GM18873 (cell line): ENCODE results near the gene C1QTNF9.
"Not testable (repeated sequence)": the region's sequence is repeated elsewhere in the genome, so short reads cannot be mapped to it uniquely, and the experiment has no call there.

ENCODE experiments used
- ATAC-seq: cut with Tn5 transposase; IDR thresholded peaks from one replicate; pipeline ENCODE4 v1.9.1; 2021; ENCODE audit warnings: mild to moderate bottlenecking, moderate library complexity, moderate number of reproducible peaks; ENCODE audit not compliant: unreplicated experiment, low FRiP score

C1QTNF9 gene

GRCh38 chr13:24359252-24359651, 49.9 kb downstream of the C1QTNF9 start:
- ATAC-seq, result not testable (repeated sequence)

GRCh38 chr13:24360106-24360505, 50.7 kb downstream of the C1QTNF9 start:
- no peak for ATAC-seq

GRCh38 chr13:24361113-24361512, 51.7 kb downstream of the C1QTNF9 start:
- no peak for ATAC-seq

- no peak for ATAC-seq
Observed at GRCh38 chr13:24361852-24362366, 52.5 kb downstream of the C1QTNF9 start.

- ATAC-seq, result no peak
Observed at GRCh38 chr13:24362435-24362952, 53.1 kb downstream of the C1QTNF9 start.

GRCh38 chr13:24365191-24365590, 55.8 kb downstream of the C1QTNF9 start:
- ATAC-seq, result no peak

GRCh38 chr13:24366315-24366714, 56.9 kb downstream of the C1QTNF9 start:
- ATAC-seq, result not testable (repeated sequence)

- ATAC-seq, result not testable (repeated sequence)
Observed at GRCh38 chr13:24371273-24371672, 61.9 kb downstream of the C1QTNF9 start.
